ENCODE data around the gene MEOX1. TPM values are rescaled to one million over a fixed set of nuclear protein-coding genes. Genes with fewer than 3 reads are reported as not detected.
A peak's percentile ranks its signal among the peaks of the same experiment; 100 is the strongest.

MEOX1 gene
- total RNA-seq, 1 experiment from 2014 or later = not detected

GRCh38 chr17:43652124-43652480 is 9.6 kb downstream of the MEOX1 start:
- no peak overlapping the region for H3K14ac ChIP-seq (ENCODE audit: insufficient read depth, low read length)
- H3K27me3 ChIP-seq (ENCODE audit: insufficient read depth, low read length) = no peaks in the 10 kb centered on the region
- Mint-ChIP-seq H3K27me3 (ENCODE audit: low read depth) (peaks cover 2% of the 10 kb centered on the region; the same call in 1 of the 2 replicates), H3K9me3 (no peaks in the 10 kb centered on the region), H3K27ac (peak overlapping the region in 1 of 3 experiments; percentile 34; a peak in 2 of 7 replicates), H3K36me3 (ENCODE audit: insufficient read depth in 1 of 3, low read depth in 3 of 3) (no peaks in the 10 kb centered on the region), H3K4me3 (no peak overlapping the region), H3K4me1 (peaks cover 18 to 29% of the 10 kb centered on the region in 2 experiments)
- DNase-seq = no peak
- no peak overlapping the region for H2BK12ac ChIP-seq (ENCODE audit: insufficient read length, low read depth, low read length)
- H3K79me2 ChIP-seq (ENCODE audit: insufficient read depth, low read length) = no peaks in the 10 kb centered on the region
- H2BK20ac ChIP-seq (ENCODE audit: low read depth, low read length, poor library complexity, severe bottlenecking) = no peak overlapping the region
- H2BK5ac ChIP-seq (ENCODE audit: insufficient read length, low read length) = no peak overlapping the region
- H3K79me1 ChIP-seq (ENCODE audit: insufficient read depth, low read depth, low read length, poor library complexity, severe bottlenecking) = no peaks in the 10 kb centered on the region
- H2AFZ ChIP-seq (ENCODE audit: low read length) = no peak overlapping the region
- H3K56ac ChIP-seq (ENCODE audit: insufficient read length, low read depth, low read length) = no peak overlapping the region
- H3K9ac ChIP-seq (ENCODE audit: extremely low read depth, insufficient read length, low read length) = no peak overlapping the region
- no peak overlapping the region for H2BK120ac ChIP-seq (ENCODE audit: low read depth, low read length, poor library complexity, severe bottlenecking)
- H3T11ph ChIP-seq (ENCODE audit: low read length) = no peak overlapping the region
- H3K4me2 ChIP-seq (ENCODE audit: insufficient read depth, insufficient read length, low read length) = no peak overlapping the region
- WGBS (ENCODE audit: extremely low coverage, insufficient read length, low lambda C conversion rate) = no CpG with 5 or more reads among the region's 6 CpGs
- no peaks in the 10 kb centered on the region for H3K23me2 ChIP-seq (ENCODE audit: insufficient read length, low read depth, low read length, poor library complexity, severe bottlenecking)
- no peak overlapping the region for H4K91ac ChIP-seq (ENCODE audit: insufficient read length, low read depth, low read length)
- H3K4ac ChIP-seq (ENCODE audit: low read depth, low read length) = no peak overlapping the region
- no peak for TF ChIP-seq CTCF (conservative IDR thresholded peaks at IDR 0.05)
- no peaks in the 10 kb centered on the region for H4K20me1 ChIP-seq (ENCODE audit: control insufficient read depth, insufficient read depth, insufficient read length)
- no peak overlapping the region for H4K5ac ChIP-seq (ENCODE audit: insufficient read length, low read depth, low read length)
- H4K8ac ChIP-seq (replicated peaks; ENCODE audit: insufficient read length, low read depth, low read length) = no peak overlapping the region
- H2BK15ac ChIP-seq (ENCODE audit: low read depth, low read length) = no peak overlapping the region
- H2AK5ac ChIP-seq (ENCODE audit: insufficient read length, low read length) = no peak overlapping the region
- no peaks in the 10 kb centered on the region for H3K4me1 ChIP-seq (ENCODE audit: insufficient read depth, low read length)
- H3K23ac ChIP-seq (ENCODE audit: insufficient read length, low read depth, low read length) = no peak overlapping the region
- no peak overlapping the region for H3K27ac ChIP-seq (ENCODE audit: insufficient read length, low read depth, low read length)
- no peak overlapping the region for H3K18ac ChIP-seq (ENCODE audit: insufficient read length, low read depth, low read length)
- H3K9me3 ChIP-seq (ENCODE audit: control insufficient read depth, low read depth, low read length) = no peaks in the 10 kb centered on the region
